Kidney (tissue), 14 donors: ENCODE data around the gene SPTBN1. TPM values are rescaled to one million over a fixed set of nuclear protein-coding genes. Genes with fewer than 3 reads are reported as not detected.

Experiments
- DNase-seq, 5 donors: peaks; one replicate each; pipeline ENCODE4 v3.0.0-alpha.2; 2013 to 2020
- FAIRE-seq: peaks from 2 replicates; lab custom pipeline; 2012; peaks lifted over from hg19 to GRCh38; lab: Jason Lieb, UNC
- H3K27ac ChIP-seq, 2 donors: one replicate each; pipeline ENCODE4 v1.7.0; 2013; ENCODE audit warnings: low read depth in 2 of 2, low read length in 2 of 2, inconsistent platforms in 1 of 2
- H3K27me3 ChIP-seq: one replicate; pipeline ENCODE4 v1.7.1; 2013; ENCODE audit warnings: low read length, inconsistent platforms; ENCODE audit not compliant: control insufficient read depth, insufficient read depth
- H3K36me3 ChIP-seq, 3 donors: one replicate each; pipeline versions ENCODE4 v1.7.0 to v1.7.1; 2013; ENCODE audit warnings: low read length in 3 of 3, control low read depth in 1 of 3, inconsistent platforms in 1 of 3; ENCODE audit not compliant: insufficient read depth in 3 of 3, control insufficient read depth in 2 of 3
- H3K4me1 ChIP-seq, 3 donors: one replicate each; pipeline versions ENCODE4 v1.7.0 to v1.7.1; 2013; ENCODE audit warnings: low read length in 3 of 3, inconsistent platforms in 1 of 3, low read depth in 1 of 3; ENCODE audit not compliant: control insufficient read depth in 2 of 3, insufficient read depth in 2 of 3
- H3K4me3 ChIP-seq, 3 donors: one replicate each; pipeline versions ENCODE4 v1.7.0 to v1.8.1; 2013; ENCODE audit warnings: low read length in 3 of 3, control low read depth in 1 of 3, inconsistent platforms in 1 of 3
- H3K9ac ChIP-seq, 3 donors: one replicate each; pipeline versions ENCODE4 v1.7.0 to v1.7.1; 2013; ENCODE audit warnings: low read length in 3 of 3, control low read depth in 1 of 3, inconsistent platforms in 1 of 3
- H3K9me3 ChIP-seq, 3 donors: one replicate each; pipeline versions ENCODE4 v1.7.0 to v1.7.1; 2013; ENCODE audit warnings: low read length in 3 of 3, control low read depth in 1 of 3, inconsistent platforms in 1 of 3; ENCODE audit not compliant: control insufficient read depth in 2 of 3, insufficient read depth in 1 of 3
- CTCF ChIP-seq: IDR thresholded peaks from 3 replicates; pipeline ENCODE4 v1.5.1; 2012; ENCODE audit warnings: mild to moderate bottlenecking, moderate library complexity, borderline replicate concordance; ENCODE audit not compliant: insufficient read depth; ENCODE audit errors: extremely low read depth
- intact Hi-C: fragments of 100-400 bp; cut with DNase I; formaldehyde crosslinking; loops from one replicate; pipeline ENCODE4 v1.11.1; 2022
- polyA plus RNA-seq: library from polyadenylated mRNA; stranded (reverse); fragments of 350-450 nt; fragmentation: Illumina TruSeq; extraction: RNeasy Lipid Tissue Mini Kit (QIAGEN cat#74804); gene quantifications from one replicate; pipeline ENCODE4 v1.2.3, GENCODE V29; 2014; ENCODE audit warnings: low read depth, low replicate concordance; ENCODE audit not compliant: insufficient read depth
- total RNA-seq: library from RNA; stranded (reverse); fragmentation: NEBNext Ultra II Directional; extraction: Animal tissue kit (Norgen Biotek cat#: 25700); gene quantifications from one replicate; pipeline ENCODE4 v1.2.1, GENCODE V29; 2021
- donor health status: control.
- donor health status: control.
- donor health status: control.
- donor health status: control.
- donor health status: control.
- donor health status: DM: yes; HTN: yes; CAD: no.
- donor health status: Normal renal cell carcinoma (clear cell type).

The SPTBN1 gene
- total and polyA plus RNA-seq, 2 donors from 2014 or later, result 93.2 to 313 TPM

DNA sequence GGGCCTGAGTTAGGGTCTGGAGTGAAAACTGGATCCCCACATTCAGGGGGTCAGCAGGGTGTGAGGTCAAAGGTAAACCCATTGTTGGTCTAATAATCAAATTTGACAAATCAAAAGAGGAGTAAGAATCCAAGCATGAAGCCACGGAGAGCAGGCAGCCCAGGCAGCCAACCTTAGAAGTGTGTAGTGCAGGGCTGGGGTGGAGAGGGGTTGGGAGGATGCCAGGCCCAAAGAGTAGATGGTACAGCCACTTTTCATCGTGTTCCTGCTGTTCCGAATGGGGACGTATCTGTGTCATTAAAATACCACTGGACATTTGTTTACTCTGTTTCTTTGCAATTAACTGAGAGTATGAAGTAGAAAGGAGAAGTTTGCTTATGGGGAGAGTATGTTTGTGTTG is 16.5 kb upstream of the SPTBN1 start:
- intact Hi-C loops, result no loop called here
- FAIRE-seq, result no peak
- Histone ChIP-seq H3K36me3 (no peaks in the 10 kb centered on the region), H3K4me3 (no peak overlapping the region), H3K4me1 (peaks cover 0 to 5% (median 4%) of the 10 kb centered on the region in 3 donors), H3K27ac (no peak overlapping the region), H3K27me3 (no peaks in the 10 kb centered on the region), H3K9me3 (no peaks in the 10 kb centered on the region), H3K9ac (no peak overlapping the region)
- no peak for TF ChIP-seq CTCF
- DNase-seq, result no peak

DNA sequence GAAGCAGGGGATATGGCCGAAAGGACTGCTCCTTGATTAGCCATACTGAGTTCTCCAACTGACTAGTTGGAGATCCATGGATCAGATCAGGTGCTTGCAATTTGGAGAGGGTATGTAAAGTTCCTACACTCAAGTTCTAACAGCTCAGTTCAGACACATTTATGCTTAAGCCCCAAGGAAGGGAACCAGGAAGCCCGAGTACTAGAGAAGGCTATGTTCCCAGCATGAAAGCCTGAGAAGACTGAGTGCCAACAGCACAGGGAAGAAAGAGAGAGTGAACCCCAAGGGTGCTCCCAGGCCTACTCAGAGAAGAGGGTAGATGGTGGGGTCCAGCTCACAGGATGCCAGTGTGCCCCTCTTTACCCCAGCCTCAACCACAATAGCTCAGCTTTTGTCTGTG is 16.1 kb upstream of the SPTBN1 start:
- no peaks in the 10 kb centered on the region for H3K36me3 ChIP-seq
- no peaks in the 10 kb centered on the region for H3K27me3 ChIP-seq
- no peak overlapping the region for H3K4me3 ChIP-seq
- no peak overlapping the region for H3K9ac ChIP-seq
- H3K4me1 ChIP-seq, result peaks cover 0 to 2% (median 1%) of the 10 kb centered on the region in 3 donors
- H3K27ac ChIP-seq, result no peak overlapping the region
- intact Hi-C loops, result no loop called here
- no peak for FAIRE-seq
- no peak for TF ChIP-seq CTCF
- H3K9me3 ChIP-seq, result no peaks in the 10 kb centered on the region
- no peak for DNase-seq

GRCh38 chr2:54444503-54444902 is 11.6 kb upstream of the SPTBN1 start:
- no peaks in the 10 kb centered on the region for H3K4me1 ChIP-seq
- H3K27me3 ChIP-seq, result no peaks in the 10 kb centered on the region
- H3K9me3 ChIP-seq, result no peaks in the 10 kb centered on the region
- no peak for TF ChIP-seq CTCF
- H3K27ac ChIP-seq, result no peak overlapping the region
- no peak for FAIRE-seq
- no peak overlapping the region for H3K9ac ChIP-seq
- intact Hi-C loops, result no loop called here
- no peak overlapping the region for H3K4me3 ChIP-seq
- no peak for DNase-seq
- no peaks in the 10 kb centered on the region for H3K36me3 ChIP-seq

- DNase-seq (no peak), FAIRE-seq (no peak)
- Histone ChIP-seq H3K4me3 (no peak overlapping the region), H3K36me3 (no peaks in the 10 kb centered on the region), H3K9me3 (no peaks in the 10 kb centered on the region), H3K4me1 (no peaks in the 10 kb centered on the region), H3K27me3 (no peaks in the 10 kb centered on the region), H3K9ac (no peak overlapping the region), H3K27ac (no peak overlapping the region)
- TF ChIP-seq CTCF, result no peak
- intact Hi-C loops, result no loop called here
Observed at GRCh38 chr2:54446122-54446521, 10.0 kb upstream of the SPTBN1 start.
